HG03039 (cell line): ENCODE results near the gene ZNF366.

Experiments used
- ATAC-seq: cut with Tn5 transposase; IDR thresholded peaks from one replicate; pipeline ENCODE4 v1.9.1; 2021; ENCODE audit warnings: mild to moderate bottlenecking, moderate library complexity; ENCODE audit not compliant: unreplicated experiment

The ZNF366 gene

GRCh38 chr5:72507231-72507906 lies at the start of gene ZNF366:
Gene ZNF366 (minus strand): TSS chr5:72507410. CDS start chr5:72461496, 45,914 bp downstream.
- no peak for ATAC-seq

DNA sequence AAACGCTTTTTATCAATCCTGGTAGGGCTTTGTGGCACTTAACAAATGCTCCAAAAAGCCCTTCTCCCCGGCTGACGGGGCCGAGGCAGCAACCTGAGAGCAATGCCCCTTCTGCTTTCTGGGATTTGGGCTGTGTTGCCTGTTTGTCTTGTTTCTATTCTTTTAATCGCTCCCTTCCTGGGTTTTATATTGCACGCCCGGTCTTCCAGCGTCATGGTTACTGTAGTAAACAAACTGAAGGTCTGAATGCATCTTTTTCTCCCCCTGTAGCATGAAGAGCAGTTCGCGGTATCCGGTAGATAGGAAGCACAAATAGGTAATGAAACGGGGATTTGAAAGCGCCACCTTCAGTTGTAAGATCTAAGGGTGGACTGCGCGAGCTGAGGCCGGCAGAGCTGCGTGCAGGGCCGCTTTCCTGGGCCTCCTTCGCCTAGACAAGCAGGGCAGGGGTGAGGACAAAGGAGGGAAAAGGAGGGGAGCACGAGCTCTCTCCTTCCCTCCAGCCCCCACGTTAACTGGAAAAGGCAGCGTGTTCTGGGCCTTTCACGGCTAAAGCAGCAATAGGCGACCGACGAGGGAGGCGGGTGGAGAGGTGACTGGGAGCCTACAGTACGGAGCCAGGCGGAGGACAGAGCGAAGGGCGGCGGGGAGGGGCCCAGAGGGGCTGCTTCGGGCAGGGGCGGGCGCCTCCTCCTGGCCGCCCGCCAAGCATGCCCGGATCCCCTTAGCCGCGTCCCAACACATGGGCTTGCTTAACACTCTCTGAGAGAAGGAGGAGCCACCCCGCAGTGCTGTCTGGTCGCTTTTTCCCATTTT lies 49.3 kb upstream of the ZNF366 start:
- ATAC-seq, result peak; percentile 57

DNA sequence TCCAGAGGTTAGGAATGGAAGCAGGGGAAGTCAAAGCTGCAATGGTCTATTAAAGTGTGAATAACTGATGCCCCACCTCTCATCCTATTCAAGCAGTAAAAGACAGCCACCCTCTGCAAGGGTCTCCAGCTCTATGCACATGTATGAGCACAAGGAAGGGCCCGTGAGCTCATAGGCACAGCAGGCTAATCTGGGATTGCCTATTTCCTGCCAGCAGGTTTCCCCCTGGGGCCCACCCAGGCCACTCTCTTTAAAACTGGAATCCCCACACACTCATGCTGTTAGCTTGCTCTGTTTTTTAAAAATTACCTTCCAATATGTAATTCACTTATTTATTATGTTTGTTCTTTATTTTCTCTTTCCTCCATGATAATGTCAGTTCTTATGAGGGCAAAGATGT lies 48.7 kb upstream of the ZNF366 start:
- ATAC-seq, result no peak

- no peak for ATAC-seq
Observed at GRCh38 chr5:72554897-72555296, 47.7 kb upstream of the ZNF366 start.

GRCh38 chr5:72552041-72552557 lies 44.9 kb upstream of the ZNF366 start:
- ATAC-seq, result no peak

- no peak for ATAC-seq
Observed at GRCh38 chr5:72550595-72550994, 43.4 kb upstream of the ZNF366 start.

- no peak for ATAC-seq
Observed at GRCh38 chr5:72543811-72544210, 36.6 kb upstream of the ZNF366 start.

DNA sequence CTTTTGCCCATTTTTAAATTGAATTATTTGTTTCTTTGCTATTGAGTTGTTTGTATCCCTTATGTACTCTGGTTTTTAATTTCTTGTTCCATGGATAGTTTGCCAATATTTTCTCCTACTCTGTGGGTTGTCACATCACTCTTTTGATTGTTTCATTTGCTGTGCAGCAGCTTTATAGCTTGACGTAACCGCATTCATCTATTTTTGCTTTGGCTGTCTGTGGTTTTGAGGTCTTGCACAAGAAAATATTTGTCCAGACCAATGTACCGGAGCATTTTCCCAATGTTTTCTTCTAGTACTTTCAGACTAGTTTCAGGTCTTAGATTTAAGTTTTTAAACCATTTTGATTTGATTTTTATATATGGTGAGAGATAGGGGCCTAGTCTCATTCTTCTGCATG lies 36.2 kb upstream of the ZNF366 start:
- ATAC-seq, result no peak

DNA sequence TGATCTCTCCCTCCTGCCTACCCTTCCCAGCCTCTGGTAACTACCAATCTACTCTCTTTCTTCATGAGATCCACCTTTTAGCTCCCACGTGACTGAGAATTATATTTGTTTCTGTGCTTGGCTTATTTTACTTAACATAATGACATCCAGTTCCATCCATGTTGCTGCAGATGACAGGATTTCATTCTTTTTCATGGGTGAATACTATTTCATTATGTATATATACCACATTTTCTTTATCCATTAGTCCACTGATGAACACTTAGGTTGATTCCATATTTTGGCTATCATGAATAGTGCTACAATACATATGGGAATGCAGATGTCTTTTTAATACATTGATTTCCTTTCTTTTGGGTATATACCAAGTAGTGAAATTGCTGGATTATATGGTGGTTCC lies 35.5 kb upstream of the ZNF366 start:
- no peak for ATAC-seq

GRCh38 chr5:72541501-72542225 lies 34.5 kb upstream of the ZNF366 start:
- ATAC-seq, result no peak

DNA sequence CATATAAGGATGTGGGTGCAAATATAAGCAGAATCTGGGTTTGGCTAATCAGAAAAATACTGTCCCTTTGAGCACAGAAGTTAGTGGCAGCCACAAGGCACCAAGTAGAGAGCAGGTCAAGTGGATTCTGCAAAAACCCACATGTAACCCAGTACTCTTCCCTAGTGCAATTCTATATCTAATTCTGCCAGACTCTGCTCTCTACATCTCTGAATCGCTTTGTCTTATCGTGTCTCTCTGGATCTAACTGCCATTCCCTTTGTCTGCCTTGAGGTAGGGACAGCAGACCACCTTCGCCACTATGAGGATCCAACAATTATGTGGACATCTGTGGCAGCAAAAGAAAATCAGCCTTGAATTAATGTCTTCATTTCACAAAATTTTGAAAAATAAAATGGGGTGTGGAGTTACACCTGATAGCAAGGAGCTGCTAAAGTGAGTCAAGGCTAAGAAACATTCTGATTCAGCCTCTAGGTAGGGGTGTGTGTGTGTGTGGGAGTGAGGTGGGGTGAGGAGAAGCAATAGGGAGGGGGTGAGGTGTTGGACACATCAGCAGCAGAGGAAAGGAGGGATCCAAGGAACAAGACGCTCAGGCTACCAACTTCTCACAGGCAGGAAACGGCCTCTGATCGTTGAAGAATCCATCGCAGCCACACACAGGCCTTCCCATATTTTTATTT lies 33.7 kb upstream of the ZNF366 start:
- ATAC-seq, result no peak

- ATAC-seq, result no peak
Observed at GRCh38 chr5:72539726-72540125, 32.5 kb upstream of the ZNF366 start.

DNA sequence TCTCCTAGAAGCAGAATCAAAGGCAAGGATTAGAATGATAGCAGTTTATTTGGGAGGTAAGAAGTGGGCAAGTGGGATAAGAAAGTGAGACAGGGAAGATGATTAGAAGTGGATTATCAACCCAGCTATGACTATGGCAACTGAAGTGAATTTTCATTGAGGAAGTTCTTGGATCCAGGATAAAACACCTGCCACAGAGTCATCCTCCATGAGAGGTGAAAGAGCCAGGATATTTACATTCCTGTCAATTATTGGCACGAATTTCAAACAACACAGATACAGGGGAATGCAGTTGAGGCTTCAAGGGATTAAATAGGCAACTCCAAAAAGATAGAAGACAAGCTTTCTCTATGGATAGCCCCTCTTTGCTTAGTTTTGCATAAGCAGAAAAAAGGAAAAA lies 31.8 kb upstream of the ZNF366 start:
- no peak for ATAC-seq

DNA sequence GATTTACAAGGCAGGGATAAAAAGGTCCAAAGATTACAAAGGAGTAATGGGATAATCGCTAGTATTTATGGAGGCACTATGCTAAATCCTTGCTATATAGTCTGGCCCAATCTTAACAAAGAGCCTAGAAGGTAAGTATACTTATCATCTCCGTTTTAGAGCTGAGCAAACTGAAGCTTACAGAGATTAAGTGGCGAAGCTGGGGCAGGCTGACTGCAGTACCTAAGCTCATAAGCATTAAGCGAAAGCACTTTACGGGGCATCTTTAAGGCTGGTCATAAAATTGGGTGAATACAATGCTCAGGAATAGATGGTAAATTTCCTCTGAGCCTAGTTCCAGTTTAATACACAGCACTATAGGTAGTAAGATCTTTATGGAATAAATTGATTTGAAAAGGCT lies 30.0 kb upstream of the ZNF366 start:
- no peak for ATAC-seq

DNA sequence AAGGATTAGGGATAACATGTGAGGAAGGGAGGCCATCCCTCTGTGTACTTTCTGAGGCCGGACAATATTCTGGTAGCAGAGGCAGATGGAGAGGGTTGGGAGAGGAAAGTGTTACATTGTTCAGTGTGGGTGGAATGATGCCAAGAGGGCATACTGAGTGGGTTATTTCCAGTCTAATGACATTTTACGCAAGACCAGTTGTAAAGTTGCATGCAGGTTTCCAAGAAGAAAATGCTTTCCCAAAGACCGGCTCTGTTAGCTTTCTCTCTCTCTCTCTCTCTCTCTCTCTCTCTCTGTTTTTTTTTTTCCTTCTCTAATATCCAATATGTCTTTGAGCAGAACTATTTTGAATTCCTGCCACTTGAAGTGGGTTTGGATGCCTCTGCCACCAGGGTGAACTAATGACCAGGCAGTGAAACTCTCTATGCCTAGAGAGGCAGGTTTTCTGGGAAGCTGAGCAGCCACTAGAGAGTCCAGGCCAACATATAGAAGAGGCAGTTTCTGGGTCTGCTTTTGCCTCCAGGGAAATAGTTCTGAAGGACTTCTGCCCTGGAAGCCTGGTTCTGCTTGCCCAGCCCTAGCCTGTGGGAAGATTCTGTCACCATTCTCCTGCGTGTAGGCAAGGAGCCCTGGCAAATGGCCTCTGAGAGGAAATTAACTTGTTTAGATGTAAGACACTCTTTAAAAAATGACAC lies 24.4 kb upstream of the ZNF366 start:
- no peak for ATAC-seq

DNA sequence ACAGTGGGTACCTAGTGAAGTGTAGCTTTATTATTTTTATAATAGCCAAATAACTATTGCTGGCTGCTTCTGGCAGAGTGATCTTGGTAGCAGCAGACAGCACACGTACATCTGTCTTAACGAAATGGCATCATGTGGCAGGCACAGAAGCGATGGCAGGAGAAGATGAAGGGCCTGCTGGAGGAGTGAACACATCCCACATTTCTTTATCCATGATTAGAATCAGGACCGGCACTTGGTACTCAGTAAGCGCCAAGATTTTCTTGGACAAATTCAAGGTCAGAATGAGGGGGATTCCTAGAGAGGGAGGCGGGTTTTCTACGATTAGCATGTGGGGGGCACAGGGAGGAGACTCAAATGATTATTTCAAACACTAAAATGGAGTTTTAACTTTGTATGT lies 23.0 kb upstream of the ZNF366 start:
- no peak for ATAC-seq

DNA sequence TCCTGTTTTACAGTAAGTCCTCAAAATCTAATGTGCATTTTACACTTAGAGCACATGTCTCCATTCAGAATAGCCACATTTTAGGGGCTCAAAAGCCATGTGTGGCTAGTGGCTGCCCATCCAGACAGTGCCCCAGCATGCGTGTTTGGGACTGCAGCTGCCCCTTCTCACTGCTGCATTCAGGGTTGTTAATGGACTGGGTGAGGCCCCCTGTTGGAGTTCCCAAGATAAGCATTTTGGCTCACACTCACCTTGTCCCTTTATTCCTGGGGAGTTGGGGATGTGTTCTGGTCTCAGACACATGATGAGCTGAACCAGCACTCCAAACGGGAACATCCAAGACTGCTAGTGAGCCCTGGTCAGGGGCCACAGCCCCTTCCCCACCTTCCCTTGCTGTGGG lies 22.2 kb upstream of the ZNF366 start:
- ATAC-seq, result no peak

DNA sequence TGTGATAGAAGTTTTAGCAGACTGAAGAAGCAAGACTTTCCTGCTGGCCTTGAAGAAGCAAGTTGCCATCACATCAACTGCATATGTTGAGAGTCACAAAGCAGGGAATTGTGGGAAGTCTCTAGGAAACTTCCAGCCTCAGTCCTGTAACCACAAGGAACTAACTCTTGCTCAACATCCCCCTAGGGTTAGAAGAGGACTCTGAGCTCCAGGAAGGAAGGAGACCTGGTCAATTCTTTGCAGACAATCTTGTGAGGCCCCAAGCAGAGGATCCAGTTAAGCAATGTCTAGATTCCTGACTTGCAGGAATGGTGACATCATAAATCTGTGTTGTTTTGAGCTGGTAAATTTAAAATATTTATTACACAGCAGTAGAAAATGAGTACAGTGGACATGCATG lies 18.6 kb upstream of the ZNF366 start:
- no peak for ATAC-seq

- ATAC-seq, result no peak
Observed at GRCh38 chr5:72523960-72524582, 16.9 kb upstream of the ZNF366 start.

DNA sequence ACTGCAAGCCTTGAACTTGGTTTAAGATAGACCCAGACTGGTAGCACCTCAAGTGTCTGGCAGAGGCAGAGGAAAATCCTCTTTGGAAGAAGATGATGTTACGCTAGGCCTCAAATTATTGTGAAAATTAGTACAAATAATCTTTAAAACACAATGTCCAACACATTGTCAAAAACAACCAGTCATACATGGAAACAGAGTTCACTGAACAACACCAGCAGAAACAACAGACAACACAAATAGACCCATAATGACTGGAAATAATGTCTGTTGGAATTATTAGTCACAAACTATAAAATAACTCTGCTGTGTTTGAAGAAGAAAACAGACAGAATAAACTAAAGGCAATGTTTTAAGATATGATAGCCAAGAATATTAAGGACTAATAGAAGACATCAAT lies 15.4 kb upstream of the ZNF366 start:
- no peak for ATAC-seq
